HCT116 (cell line): ENCODE measurements around the gene KSR1. TPM values are rescaled to one million over a fixed set of nuclear protein-coding genes. Genes with fewer than 3 reads are reported as not detected.

Experiments
- ATAC-seq: fragments of 200-7000 bp; cut with Tn5 transposase; 2 replicates; pipeline ENCODE4 v1.9.1; 2020; ENCODE audit warnings: mild to moderate bottlenecking, moderate library complexity
- BruUV-seq: library from RNA; stranded (reverse); fragments of 400-500 nt; replicated peaks from 2 replicates; lab custom pipeline; 2021; lab: Mats Ljungman, UMichigan
- CTCF ChIA-PET: fragments of 300-600 bp; sonication (Branson Sonifier 250); formaldehyde crosslinking; loops from one replicate; lab custom pipeline; 2021; ENCODE audit warnings: antibody characterized with exemption; lab: Charles Lee
- POLR2A ChIA-PET: fragments of 300-600, 350-600 bp; sonication (Branson Sonifier 250); formaldehyde crosslinking; loops from one replicate; lab custom pipeline; 2021; ENCODE audit warnings: antibody characterized with exemption; lab: Charles Lee
- RAD21 ChIA-PET, 2 experiments: fragments of 300-600 bp; sonication (Branson Sonifier 250); formaldehyde crosslinking; loops; one replicate each; lab custom pipeline; 2023; ENCODE audit warnings: low total read pairs in 2 of 2; ENCODE audit not compliant: uncharacterized antibody in 2 of 2, unreplicated experiment in 2 of 2, low non-redundant PET in 1 of 2; lab: Charles Lee
- DNase-seq: peaks from one replicate; pipeline ENCODE4 v3.0.0-alpha.2; 2010; ENCODE audit warnings: low read depth, low spot score
- H2AFZ ChIP-seq: fragments of 200-600 bp; shearing (Covaris generic), sonication (generic); 2 replicates; pipeline ENCODE4 v1.6.1; 2017; ENCODE audit warnings: low read depth, mixed run types, mixed read lengths, antibody characterized with exemption, low read length; ENCODE audit not compliant: poor library complexity, severe bottlenecking
- H3K27ac ChIP-seq: 2 replicates; pipeline ENCODE4 v1.5.1; 2012; ENCODE audit warnings: low read depth, low read length
- H3K27me3 ChIP-seq: fragments of 200-600 bp; sonication (generic); 2 replicates; pipeline ENCODE4 v1.6.1; 2016; ENCODE audit warnings: mixed run types, low read length, mixed read lengths; ENCODE audit not compliant: insufficient read depth
- H3K36me3 ChIP-seq, 2 experiments: fragments of 200-500 bp in 1 of 2; fragments of 200-600 bp in 1 of 2; sonication (Bioruptor generic) in 1 of 2; sonication (generic) in 1 of 2; 2 replicates each; pipeline versions ENCODE4 v1.5.1 to v1.6.1; 2014 to 2016; ENCODE audit warnings: low read length in 2 of 2, inconsistent platforms in 1 of 2, mixed read lengths in 1 of 2, mixed run types in 1 of 2; ENCODE audit not compliant: insufficient read depth in 2 of 2, control insufficient read depth in 1 of 2
- H3K4me1 ChIP-seq, 2 experiments: fragments of 200-600 bp in 1 of 2; sonication (generic) in 1 of 2; 2 replicates each; pipeline versions ENCODE4 v1.5.1 to v1.6.1; 2012 to 2017; ENCODE audit warnings: low read length in 2 of 2, inconsistent platforms in 1 of 2, mild to moderate bottlenecking in 1 of 2, mixed read lengths in 1 of 2, mixed run types in 1 of 2, moderate library complexity in 1 of 2; ENCODE audit not compliant: insufficient read depth in 2 of 2, control insufficient read depth in 1 of 2
- H3K4me2 ChIP-seq: fragments of 200-600 bp; sonication (generic); 2 replicates; pipeline ENCODE4 v1.6.1; 2017; ENCODE audit warnings: mixed run types, low read length, mixed read lengths
- H3K4me3 ChIP-seq, 2 experiments: fragments of 200-600 bp in 1 of 2; sonication (generic) in 1 of 2; replicated peaks in 1 of 2; 2 replicates each; pipeline ENCODE4 v1.5.1; 2011 to 2016; ENCODE audit warnings: low read length in 2 of 2, control low read depth in 1 of 2, low read depth in 1 of 2, mild to moderate bottlenecking in 1 of 2, mixed read lengths in 1 of 2, mixed run types in 1 of 2
- H3K79me2 ChIP-seq: fragments of 200-600 bp; sonication (generic); 2 replicates; pipeline ENCODE4 v1.6.1; 2017; ENCODE audit warnings: mild to moderate bottlenecking, mixed run types, low read length, moderate library complexity, mixed read lengths; ENCODE audit not compliant: insufficient read depth
- H3K9ac ChIP-seq: fragments of 200-600 bp; sonication (generic); 2 replicates; pipeline ENCODE4 v1.6.1; 2016; ENCODE audit warnings: low read length, mixed read lengths
- H3K9me2 ChIP-seq: fragments of 200-600 bp; sonication (generic), shearing (Covaris generic); 2 replicates; pipeline ENCODE4 v1.6.1; 2017; ENCODE audit warnings: mixed run types, mild to moderate bottlenecking, moderate library complexity; ENCODE audit not compliant: insufficient read depth
- H3K9me3 ChIP-seq, 2 experiments: fragments of 200-500 bp in 1 of 2; fragments of 200-600 bp in 1 of 2; sonication (Bioruptor generic) in 1 of 2; sonication (generic) in 1 of 2; 2 replicates each; pipeline ENCODE4 v1.6.1; 2014 to 2017; ENCODE audit warnings: low read length in 2 of 2, mixed read lengths in 2 of 2, inconsistent platforms in 1 of 2, low read depth in 1 of 2, mild to moderate bottlenecking in 1 of 2, mixed run types in 1 of 2, moderate library complexity in 1 of 2; ENCODE audit not compliant: control insufficient read depth in 1 of 2, insufficient read depth in 1 of 2
- H4K20me1 ChIP-seq: fragments of 200-600 bp; sonication (generic), shearing (Covaris generic); 2 replicates; pipeline ENCODE4 v1.6.1; 2017; ENCODE audit warnings: mixed run types, mild to moderate bottlenecking, moderate library complexity; ENCODE audit not compliant: insufficient read depth
- ATF3 ChIP-seq: IDR thresholded peaks from 2 replicates; pipeline ENCODE4 v1.6.1; 2012
- CBX3 ChIP-seq: IDR thresholded peaks from 2 replicates; pipeline ENCODE4 v1.6.1; 2012; ENCODE audit warnings: low read depth
- CEBPB ChIP-seq: IDR thresholded peaks from 2 replicates; pipeline ENCODE4 v1.6.1; 2012; ENCODE audit warnings: low read depth
- EGR1 ChIP-seq: IDR thresholded peaks from 2 replicates; pipeline ENCODE4 v1.6.1; 2012; ENCODE audit warnings: low read depth
- ELF1 ChIP-seq: IDR thresholded peaks from 2 replicates; pipeline ENCODE4 v1.6.1; 2012; ENCODE audit warnings: low read depth, borderline replicate concordance
- FOSL1 ChIP-seq: IDR thresholded peaks from 2 replicates; pipeline ENCODE4 v1.6.1; 2012; ENCODE audit warnings: low read depth
- JUND ChIP-seq: IDR thresholded peaks from 2 replicates; pipeline ENCODE4 v1.6.1; 2012
- MAX ChIP-seq: IDR thresholded peaks from 2 replicates; pipeline ENCODE4 v1.6.1; 2012
- POLR2AphosphoS5 ChIP-seq: IDR thresholded peaks from 2 replicates; pipeline ENCODE4 v1.6.1; 2011; ENCODE audit warnings: mild to moderate bottlenecking, low read depth, low read length, moderate library complexity
- SIN3A ChIP-seq: IDR thresholded peaks from 2 replicates; pipeline ENCODE4 v1.6.1; 2012; ENCODE audit warnings: low read depth
- SP1 ChIP-seq: IDR thresholded peaks from 2 replicates; pipeline ENCODE4 v1.6.1; 2012; ENCODE audit warnings: low read depth
- TCF7L2 ChIP-seq: IDR thresholded peaks from 2 replicates; pipeline ENCODE4 v1.7.0; 2011; ENCODE audit warnings: borderline replicate concordance, inconsistent platforms; ENCODE audit not compliant: insufficient read depth, insufficient read length; ENCODE audit errors: extremely low read depth
- YY1 ChIP-seq: IDR thresholded peaks from 2 replicates; pipeline ENCODE4 v1.6.1; 2011; ENCODE audit warnings: low read length, low read depth, moderate library complexity, mild to moderate bottlenecking; ENCODE audit not compliant: insufficient replicate concordance; ENCODE audit errors: extremely low read depth
- intact Hi-C: fragments of 100-400 bp; cut with micrococcal nuclease; formaldehyde crosslinking; loops from 2 replicates; pipeline ENCODE4 v1.10.0; 2022
- total RNA-seq: library from RNA; stranded (reverse); gene quantifications from one replicate; pipeline ENCODE4 v1.2.1, GENCODE V29; 2021; ENCODE audit not compliant: unreplicated experiment

KSR1 gene
- total RNA-seq, 1 experiment from 2014 or later = 16.5 TPM

DNA sequence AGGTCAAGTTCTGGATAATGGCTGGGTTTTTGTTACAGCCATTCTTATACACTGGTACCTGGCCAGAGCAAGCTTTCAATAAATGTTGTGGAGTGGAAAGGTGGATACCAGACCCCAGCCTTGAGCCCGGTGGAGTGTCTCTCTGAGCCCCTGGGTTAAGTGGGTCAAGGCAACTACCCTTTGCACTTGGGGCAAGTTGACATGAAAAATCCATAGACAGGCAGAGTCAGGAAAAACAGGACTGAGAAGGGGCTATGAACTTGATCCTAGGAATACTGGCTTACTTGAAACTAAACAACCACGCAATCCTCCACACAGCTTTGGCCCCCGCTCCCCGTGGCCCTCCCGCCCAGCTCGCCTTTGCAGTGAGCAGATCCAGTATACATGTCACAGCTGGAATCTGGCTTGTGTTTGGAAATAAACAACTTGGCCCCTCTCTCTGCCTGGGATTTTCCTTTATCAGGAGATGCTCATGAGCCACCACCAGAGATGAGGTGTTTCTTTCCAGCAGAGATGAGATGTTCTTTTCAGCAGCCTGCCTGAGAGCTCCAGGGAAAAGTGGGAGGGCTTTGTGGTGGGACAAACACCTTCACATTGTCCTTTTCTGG is 65.9 kb downstream of the KSR1 start:
- H3K27me3 ChIP-seq = no peaks in the 10 kb centered on the region
- no peak overlapping the region for H3K9ac ChIP-seq
- TF ChIP-seq SIN3A = no peak
- TF ChIP-seq, all 23 proteins: peak for 0
- Histone ChIP-seq H3K27ac (no peak overlapping the region), H3K79me2 (no peaks in the 10 kb centered on the region), H3K36me3 (no peaks in the 10 kb centered on the region), H4K20me1 (no peaks in the 10 kb centered on the region; the same call in 1 of the 2 replicates), H3K4me1 (peaks cover 17 to 25% of the 10 kb centered on the region in 2 experiments), H3K9me3 (no peaks in the 10 kb centered on the region), H3K4me2 (no peak overlapping the region), H3K9me2 (no peaks in the 10 kb centered on the region), H2AFZ (no peak overlapping the region), H3K4me3 (no peak overlapping the region)
- no peak for DNase-seq
- BruUV-seq = no TSS peak
- ChIA-PET RAD21 (no interaction called here), POLR2A (no interaction called here), CTCF (no interaction called here)
- no peak for ATAC-seq
- intact Hi-C loops = no loop called here

DNA sequence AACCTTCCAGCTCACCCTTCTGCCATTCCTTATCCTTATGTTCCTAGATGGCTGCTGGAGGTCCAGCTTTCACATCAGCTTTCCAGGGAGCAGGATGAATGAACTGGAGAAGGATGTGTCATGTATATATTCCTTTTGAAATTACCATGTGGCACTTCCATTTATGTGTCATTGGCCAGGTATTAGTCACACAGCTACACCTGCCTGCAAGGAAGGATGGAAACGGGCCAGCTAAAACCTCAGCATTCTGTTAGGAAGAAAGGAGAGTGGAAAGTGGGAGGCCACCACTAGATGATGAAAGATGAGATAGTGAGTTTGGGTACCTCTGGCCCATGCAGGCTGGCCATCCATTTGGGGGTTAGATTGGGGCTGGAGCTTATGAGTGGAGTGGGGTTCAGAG is 67.5 kb downstream of the KSR1 start:
- H3K4me3 ChIP-seq = no peak overlapping the region
- H3K9me2 ChIP-seq = no peaks in the 10 kb centered on the region
- ATAC-seq (peak; percentile 73), DNase-seq (peak; percentile 36)
- BruUV-seq = no TSS peak
- H4K20me1 ChIP-seq = no peaks in the 10 kb centered on the region; the same call in 1 of the 2 replicates
- H3K4me1 ChIP-seq = peaks cover 18 to 25% of the 10 kb centered on the region in 2 experiments
- no peaks in the 10 kb centered on the region for H3K36me3 ChIP-seq
- H3K4me2 ChIP-seq = peak overlapping the region; percentile 29
- ChIA-PET POLR2A (no interaction called here), CTCF (interaction anchor here (1.3 kb wide), 1 partner anchor 76 kb away, joined by 3 read pairs; no protein-coding TSS in a partner anchor), RAD21 (no interaction called here)
- H3K9me3 ChIP-seq = no peaks in the 10 kb centered on the region
- no peak overlapping the region for H3K27ac ChIP-seq
- H3K9ac ChIP-seq = no peak overlapping the region
- TF ChIP-seq SIN3A (0 out of 2 replicates have a peak, but pooled peaks have one; percentile 37), CEBPB (0 out of 2 replicates have a peak, but pooled peaks have one; percentile 13), JUND (peak; percentile 28; the same call in 1 of the 2 replicates), MAX (peak; percentile 63), TCF7L2 (no peak), SP1 (peak; percentile 47), EGR1 (no peak), ELF1 (no peak), POLR2AphosphoS5 (no peak), ATF3 (no peak), CBX3 (0 out of 2 replicates have a peak, but pooled peaks have one; percentile 53), FOSL1 (peak; percentile 50; the same call in 1 of the 2 replicates), YY1 (no peak)
- no peaks in the 10 kb centered on the region for H3K27me3 ChIP-seq
- intact Hi-C loops = no loop called here
- H2AFZ ChIP-seq = no peak overlapping the region
- no peaks in the 10 kb centered on the region for H3K79me2 ChIP-seq
